Stimulated activated CD8-positive, alpha-beta memory T cell treated with anti-CD3 and anti-CD28 coated beads, Interleukin-7, amount 100 ng/mL, for 4 hours (primary cell): Measurements from ENCODE around the gene NBEAL2.

Source experiments
- DNase-seq, 2 donors: peaks; one replicate each; pipeline ENCODE4 v3.0.0-alpha.2; 2020; ENCODE audit warnings: low read depth in 2 of 2

NBEAL2 gene

GRCh38 chr3:46978985-46979944, at the start of gene NBEAL2:
Gene NBEAL2, plus strand, starts transcription at chr3:46979666. Its CDS starts 196 bp downstream, at chr3:46979862.
- peak; percentile 93 to 97 for DNase-seq

- DNase-seq, result no peak
Observed at GRCh38 chr3:46930166-46930944, 49.1 kb upstream of the NBEAL2 start.

- DNase-seq, result no peak
Observed at GRCh38 chr3:46930945-46931403, 48.5 kb upstream of the NBEAL2 start.

DNA sequence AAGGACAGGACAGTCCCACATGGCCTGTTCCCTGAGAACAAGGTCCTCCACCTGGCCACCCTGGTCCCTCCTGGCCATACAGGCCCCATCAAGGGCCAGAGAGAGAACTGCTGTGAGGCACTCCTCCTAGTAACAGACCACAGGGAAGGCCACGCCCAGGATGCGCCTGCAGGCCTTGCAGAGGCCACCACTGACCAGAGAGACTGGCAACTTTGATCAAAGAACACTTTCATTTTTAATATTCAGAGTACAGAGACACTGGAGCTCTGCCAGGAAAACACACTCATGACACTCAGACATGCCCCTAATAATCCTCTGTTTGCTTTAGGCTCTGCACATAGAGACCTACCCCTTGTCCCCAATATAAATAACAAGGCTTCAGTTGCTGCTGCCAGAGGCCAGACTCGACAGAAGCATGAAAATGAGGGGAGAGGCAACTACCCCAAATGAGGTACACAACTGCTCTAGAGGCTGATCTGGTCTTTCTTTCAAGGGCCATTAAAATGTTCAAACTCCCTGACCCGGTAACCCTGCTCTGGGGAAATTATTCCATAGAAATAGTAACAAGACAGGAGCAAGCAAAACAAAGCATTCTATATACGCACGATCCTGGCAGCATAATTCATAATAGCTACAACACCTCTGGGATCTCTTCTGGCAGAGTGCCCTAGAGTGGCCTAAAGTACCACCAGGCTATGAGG, 47.7 kb upstream of the NBEAL2 start:
- DNase-seq, result no peak

DNA sequence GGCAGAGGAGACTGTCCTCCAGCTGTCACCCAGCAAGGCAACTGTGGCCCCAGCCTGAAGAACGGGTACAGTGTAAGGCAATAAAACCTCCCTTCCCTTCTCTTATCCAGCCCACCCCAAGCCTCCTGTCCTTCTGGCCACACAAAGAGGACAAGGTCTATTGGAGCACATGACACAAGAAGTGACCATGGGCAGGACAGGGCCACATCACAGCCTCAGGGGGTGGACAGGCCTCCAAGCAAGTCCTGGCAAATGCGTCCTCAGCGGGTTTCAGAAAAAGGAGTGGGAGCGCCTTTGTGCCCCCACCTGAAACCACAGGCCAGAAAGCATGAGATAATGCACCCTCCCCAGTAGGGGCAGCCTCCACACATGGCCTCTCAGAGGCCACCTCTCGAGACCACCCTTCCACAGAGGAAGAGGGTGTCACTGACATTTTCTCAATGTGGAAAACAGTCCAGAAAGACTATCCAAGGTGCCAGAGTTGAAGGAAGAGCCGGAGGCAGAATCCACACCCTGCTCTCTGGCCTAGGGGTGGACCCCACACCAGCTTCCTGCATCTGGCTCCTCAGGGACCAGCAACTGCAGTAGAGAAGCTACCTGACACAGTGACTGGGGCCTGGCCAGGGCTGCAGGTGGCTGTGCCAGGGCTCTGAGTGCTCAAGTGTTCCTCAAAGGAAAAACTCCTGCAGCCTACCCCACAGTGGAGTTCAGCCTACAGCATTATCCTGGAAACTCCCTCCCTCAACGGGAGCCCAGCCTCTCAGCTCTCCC, 46.8 kb upstream of the NBEAL2 start:
- no peak for DNase-seq

- DNase-seq, result no peak
Observed at GRCh38 chr3:46933261-46933660, 46.2 kb upstream of the NBEAL2 start.

GRCh38 chr3:46934072-46934471, 45.4 kb upstream of the NBEAL2 start:
- no peak for DNase-seq

GRCh38 chr3:46934498-46935167, 44.8 kb upstream of the NBEAL2 start:
- no peak for DNase-seq

DNA sequence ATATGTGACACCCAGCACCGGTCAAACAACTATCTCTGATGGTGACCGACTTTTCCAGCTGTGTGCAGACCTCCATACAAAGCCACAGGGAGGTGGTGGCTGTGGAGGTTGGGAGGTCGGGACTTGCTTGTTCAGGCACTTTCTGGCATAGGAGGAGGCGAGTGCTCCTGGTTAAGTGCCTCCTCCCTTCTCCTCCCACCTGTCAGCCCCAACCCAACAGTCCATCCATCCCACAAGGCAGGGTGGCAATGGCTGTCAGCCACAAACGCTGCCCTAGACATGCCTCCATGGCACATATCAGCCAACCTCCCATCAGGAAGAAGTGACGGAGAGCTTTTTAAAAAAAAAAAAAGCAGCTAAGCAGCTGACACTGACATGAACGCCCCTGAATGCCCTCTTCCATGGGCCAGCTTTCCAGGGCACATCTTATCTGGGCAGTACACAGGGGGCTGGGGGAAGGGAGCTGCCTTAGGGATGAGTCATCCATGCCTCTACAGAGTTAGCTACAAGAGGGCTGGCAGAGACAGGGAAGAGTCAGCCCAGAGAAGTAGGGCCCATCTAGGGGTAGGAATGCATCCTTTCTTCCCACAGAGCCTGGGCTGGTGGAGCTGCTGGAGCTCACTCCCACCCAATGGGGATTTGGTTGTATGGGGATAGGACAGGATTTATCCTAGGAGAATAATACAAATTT, 44.2 kb upstream of the NBEAL2 start:
- DNase-seq, result no peak

DNA sequence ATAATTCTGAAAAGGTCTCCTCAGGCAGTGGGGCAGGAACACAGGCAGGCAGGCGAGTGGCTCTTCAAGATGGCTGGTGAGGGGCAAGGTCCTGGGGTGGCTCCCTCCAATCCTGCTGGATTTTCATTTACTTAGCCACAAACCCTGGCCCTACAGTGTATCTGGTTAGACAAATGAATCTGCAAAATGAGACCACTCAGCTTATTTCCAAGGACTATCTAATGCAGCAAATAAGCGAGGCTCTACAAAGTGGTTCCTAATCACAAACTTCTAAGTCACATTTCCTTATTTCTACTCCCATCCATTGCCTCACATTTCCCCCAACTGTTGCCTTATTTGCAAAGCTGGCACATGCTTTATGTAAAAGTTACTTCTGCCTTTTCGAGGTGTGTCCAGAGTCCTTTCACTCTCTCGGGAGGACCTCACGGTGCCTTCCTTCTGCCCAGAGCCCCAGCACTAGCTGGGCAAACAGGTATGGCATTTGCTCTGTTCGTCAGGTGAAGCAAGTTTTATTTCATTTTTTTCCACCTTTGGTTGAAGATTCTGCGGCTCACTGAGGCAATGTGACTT, 43.4 kb upstream of the NBEAL2 start:
- DNase-seq, result no peak

DNA sequence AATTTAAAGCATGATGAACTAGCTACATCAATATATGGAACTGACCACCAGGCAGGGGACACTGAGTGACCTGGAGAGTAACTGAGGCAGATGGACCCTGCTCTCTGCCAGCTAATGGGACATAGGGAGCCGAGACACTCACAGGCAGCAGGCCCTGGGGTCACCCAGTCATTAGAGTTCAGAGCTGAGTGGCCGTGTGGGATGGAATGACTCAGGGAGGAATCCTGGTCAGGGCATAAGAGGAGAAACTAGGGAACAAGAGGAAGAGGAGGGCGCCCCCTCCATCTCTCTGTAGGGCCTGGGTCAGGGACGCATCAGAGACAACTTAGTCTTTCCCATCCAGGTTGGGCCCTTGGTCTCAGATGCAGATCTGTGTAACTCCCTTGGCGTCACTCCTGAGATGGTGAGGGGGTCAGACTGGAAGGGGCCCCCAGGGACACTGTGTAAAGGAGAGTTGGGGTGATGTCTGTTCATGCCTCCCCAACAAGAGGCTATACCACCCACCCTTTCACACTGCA, 42.7 kb upstream of the NBEAL2 start:
- no peak for DNase-seq

GRCh38 chr3:46938118-46938517, 41.3 kb upstream of the NBEAL2 start:
- no peak for DNase-seq

DNA sequence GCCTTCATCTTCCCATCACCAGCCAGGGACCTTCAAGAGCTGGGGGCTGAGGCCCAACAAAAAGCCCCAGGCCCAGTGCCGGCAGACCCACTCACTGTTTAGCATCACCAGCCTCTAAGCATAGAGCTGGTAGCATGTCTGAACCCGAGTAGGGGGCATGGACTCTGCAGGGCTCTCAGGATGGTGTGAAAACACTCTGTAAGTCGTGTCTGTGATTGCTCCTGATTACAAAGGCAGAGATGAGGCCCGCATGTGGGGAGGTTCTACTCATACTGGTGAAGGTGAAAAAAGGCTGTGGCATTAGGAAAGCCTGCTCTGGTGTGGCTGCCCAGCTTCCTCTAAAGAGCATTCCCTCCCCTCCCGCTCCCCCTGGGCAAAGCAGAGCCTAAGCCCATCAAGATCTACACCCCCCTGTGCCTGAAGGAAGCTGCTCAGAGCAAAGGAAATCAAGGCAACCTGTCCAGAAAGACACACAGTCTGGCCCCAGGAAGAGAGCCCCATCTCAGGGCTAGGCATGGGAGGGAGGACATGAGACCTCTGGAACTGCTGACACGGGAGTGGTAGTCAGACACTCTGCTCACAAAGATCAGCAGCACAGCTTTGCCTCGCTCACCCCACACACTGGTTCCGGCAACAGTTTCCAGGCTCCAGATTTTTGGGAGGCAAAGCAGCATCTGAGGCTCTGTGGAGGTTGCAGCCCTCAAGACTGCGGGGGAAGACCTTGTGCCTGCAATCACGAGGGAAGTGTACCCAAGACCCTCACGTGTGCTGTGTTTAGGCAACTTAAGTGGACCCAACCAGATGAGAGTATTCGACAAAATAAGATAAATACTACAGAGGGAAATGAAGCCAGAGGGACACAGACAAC, 39.7 kb upstream of the NBEAL2 start:
- DNase-seq, result no peak

- DNase-seq, result no peak
Observed at GRCh38 chr3:46942076-46942475, 37.4 kb upstream of the NBEAL2 start.

DNA sequence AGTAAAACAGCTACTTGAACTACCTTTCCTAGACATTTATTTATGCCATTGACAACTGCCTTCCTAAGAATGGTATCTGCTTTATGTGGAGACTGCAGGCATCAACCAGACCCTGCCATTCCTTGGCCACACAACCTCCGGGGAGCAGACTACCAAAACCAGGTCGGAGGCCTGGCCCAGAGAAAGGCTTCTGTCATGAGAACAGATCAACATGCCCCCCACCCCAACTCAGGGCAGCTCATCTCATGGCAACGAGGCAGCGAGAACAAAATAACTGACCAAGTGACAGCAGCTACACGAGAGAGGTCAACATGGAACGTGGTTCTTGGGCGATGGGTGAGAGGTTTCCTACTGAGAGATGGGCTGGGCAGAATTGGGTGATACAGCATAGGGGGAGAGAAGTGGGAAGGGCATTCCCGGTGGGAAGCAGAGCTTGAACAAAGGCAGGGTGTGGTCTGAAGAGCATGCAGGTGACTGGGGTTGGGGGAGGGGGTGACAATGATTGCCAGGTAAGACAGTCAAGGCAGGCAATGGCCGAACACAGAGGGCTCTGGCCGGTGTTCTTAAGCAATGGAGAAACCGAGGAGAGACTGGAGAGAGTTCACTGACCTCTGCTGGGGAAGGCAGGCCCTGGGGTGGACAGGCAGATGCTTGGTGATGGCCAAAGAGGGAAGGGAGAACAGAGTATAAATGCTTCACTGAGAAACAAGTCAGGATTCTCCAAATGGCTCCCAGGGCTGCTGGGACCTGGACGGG, 36.8 kb upstream of the NBEAL2 start:
- DNase-seq, result no peak

GRCh38 chr3:46943237-46944187, 36.0 kb upstream of the NBEAL2 start:
- DNase-seq, result no peak

- no peak for DNase-seq
Observed at GRCh38 chr3:46944191-46944590, 35.3 kb upstream of the NBEAL2 start.
